ENCODE results near the gene SRSF9.
"Not testable (repeated sequence)": the region's sequence is repeated elsewhere in the genome, so short reads cannot be mapped to it uniquely, and the experiment has no call there.

SRSF9 gene

DNA sequence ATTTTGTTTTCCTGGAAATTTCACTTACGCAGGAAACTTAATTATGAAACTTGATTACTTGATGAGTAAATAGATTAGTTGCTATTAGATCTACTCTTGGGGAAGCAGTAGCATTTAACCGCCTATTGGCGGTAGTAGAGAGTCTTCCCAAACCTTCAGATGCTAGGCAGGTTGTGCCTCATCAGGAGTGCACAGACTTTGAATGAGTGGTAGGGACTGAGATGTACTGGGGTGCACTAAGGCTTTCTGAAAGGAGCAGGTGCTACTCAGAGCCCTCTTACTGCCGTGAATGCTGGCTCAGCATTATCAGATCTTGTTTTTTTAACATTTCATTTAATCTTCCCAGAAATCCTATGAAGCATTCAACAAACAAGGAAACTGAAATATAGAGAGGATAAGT is 15.6 kb downstream of the SRSF9 start:
- no peak overlapping the region for H3K4me3 ChIP-seq (ENCODE audit: low read depth in 1 of 2, low read length in 1 of 2)
- no peaks in the 10 kb centered on the region for H3K9me3 ChIP-seq
- H3K4me1 ChIP-seq (ENCODE audit: control insufficient read depth in 1 of 2, insufficient read depth in 1 of 2, low read depth in 1 of 2, low read length in 1 of 2), result no peaks in the 10 kb centered on the region
- H3K36me3 ChIP-seq, result peaks cover 41% of the 10 kb centered on the region
- H3K27me3 ChIP-seq, result no peaks in the 10 kb centered on the region
- H3K27ac ChIP-seq, result no peak overlapping the region
- TF ChIP-seq, protein P1, sequence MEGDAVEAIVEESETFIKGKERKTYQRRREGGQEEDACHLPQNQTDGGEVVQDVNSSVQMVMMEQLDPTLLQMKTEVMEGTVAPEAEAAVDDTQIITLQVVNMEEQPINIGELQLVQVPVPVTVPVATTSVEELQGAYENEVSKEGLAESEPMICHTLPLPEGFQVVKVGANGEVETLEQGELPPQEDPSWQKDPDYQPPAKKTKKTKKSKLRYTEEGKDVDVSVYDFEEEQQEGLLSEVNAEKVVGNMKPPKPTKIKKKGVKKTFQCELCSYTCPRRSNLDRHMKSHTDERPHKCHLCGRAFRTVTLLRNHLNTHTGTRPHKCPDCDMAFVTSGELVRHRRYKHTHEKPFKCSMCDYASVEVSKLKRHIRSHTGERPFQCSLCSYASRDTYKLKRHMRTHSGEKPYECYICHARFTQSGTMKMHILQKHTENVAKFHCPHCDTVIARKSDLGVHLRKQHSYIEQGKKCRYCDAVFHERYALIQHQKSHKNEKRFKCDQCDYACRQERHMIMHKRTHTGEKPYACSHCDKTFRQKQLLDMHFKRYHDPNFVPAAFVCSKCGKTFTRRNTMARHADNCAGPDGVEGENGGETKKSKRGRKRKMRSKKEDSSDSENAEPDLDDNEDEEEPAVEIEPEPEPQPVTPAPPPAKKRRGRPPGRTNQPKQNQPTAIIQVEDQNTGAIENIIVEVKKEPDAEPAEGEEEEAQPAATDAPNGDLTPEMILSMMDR (IDR thresholded peaks at IDR 0.05), result peak; percentile 43

DNA sequence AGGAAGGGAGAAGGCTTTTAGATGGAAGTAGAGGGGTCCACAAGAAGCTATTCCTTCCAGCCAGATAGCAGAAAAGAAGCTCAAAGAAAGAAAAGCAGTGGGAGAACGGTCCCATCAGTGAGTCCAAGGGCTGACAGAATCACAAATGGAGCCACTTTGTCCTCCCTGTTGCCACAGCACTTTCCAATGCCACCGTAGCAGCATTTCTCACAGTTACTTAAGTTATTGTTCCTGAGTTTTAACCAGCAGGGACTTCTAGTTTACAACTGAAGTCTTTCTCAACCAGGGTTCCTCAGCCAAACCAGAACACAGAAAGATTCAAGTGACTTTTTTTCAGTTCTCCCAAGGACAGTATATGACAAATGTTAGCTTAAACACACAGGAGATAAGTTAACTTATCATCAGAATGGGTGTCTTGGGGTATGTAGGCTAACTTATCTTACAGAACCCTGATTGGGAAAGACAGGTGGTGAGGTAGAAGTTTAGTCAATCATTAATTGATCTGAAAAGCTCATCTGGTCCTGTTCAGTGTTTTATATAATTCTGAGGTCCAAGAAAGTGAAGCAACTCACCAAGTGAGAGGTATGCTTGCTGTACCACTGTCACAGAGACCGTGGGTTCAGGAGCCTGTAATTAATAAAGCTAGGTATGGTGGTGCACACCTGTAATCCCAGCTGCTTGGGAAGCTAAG is 16.3 kb downstream of the SRSF9 start:
- H3K36me3 ChIP-seq, result peaks cover 33% of the 10 kb centered on the region
- TF ChIP-seq, protein P1 (IDR thresholded peaks at IDR 0.05), result no peak
- no peak overlapping the region for H3K4me3 ChIP-seq (ENCODE audit: low read depth in 1 of 2, low read length in 1 of 2)

DNA sequence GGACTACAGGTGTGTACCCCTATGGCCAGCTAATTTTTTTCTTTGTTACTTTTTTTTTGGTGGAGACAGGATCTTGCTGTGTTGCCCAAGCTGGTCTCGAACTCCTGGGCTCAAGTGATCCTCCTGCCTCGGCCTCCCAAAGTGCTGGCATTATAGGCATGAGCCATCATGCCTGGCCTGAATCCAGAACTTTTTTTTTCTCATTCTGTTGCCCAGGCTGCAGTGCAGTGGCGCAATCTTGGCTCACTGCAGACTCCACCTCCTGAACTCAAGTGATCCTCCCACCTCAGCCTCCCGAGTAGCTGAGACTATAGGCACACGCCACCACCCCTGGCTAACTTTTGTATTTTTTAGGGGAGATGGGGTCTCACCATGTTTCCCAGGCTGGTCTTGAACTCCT is 17.0 kb downstream of the SRSF9 start:
- peaks cover 26% of the 10 kb centered on the region for H3K36me3 ChIP-seq
- not testable (repeated sequence) for H3K27me3 ChIP-seq; H3K4me3 ChIP-seq (ENCODE audit: low read depth in 1 of 2, low read length in 1 of 2); H3K4me1 ChIP-seq (ENCODE audit: control insufficient read depth in 1 of 2, insufficient read depth in 1 of 2, low read depth in 1 of 2, low read length in 1 of 2); H3K9me3 ChIP-seq; H3K27ac ChIP-seq

More for the DNA sequence above, 16.3 kb downstream of the SRSF9 start:
- no peaks in the 10 kb centered on the region for H3K9me3 ChIP-seq
- H3K27me3 ChIP-seq, result no peaks in the 10 kb centered on the region
- H3K27ac ChIP-seq, result no peak overlapping the region
- H3K4me1 ChIP-seq (ENCODE audit: control insufficient read depth in 1 of 2, insufficient read depth in 1 of 2, low read depth in 1 of 2, low read length in 1 of 2), result no peaks in the 10 kb centered on the region

DNA sequence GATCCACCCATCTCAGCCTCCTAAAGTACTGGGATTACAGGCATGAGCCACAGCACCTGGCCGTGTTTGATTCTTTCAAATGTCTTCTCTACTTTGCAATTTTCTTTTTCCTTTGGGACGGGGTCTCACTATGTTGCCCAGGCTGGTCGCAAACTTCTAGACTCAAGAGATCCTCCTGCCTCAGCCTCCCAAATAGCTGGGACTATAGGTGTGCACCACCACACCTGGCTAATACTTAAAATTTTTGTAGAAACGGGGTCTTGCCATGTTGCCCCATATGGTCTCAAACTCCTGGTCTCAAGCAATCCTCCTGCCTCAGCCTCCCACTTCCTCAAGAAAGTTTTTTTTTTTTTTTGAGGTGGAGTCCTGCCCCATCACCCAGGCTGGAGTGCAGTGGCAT is 21.6 kb downstream of the SRSF9 start:
- TF ChIP-seq, protein P1 (IDR thresholded peaks at IDR 0.05), result no peak
- Histone ChIP-seq H3K4me3 (ENCODE audit: low read depth in 1 of 2, low read length in 1 of 2) (no peak overlapping the region), H3K36me3 (peaks cover 12% of the 10 kb centered on the region), H3K27me3 (no peaks in the 10 kb centered on the region), H3K4me1 (ENCODE audit: control insufficient read depth in 1 of 2, insufficient read depth in 1 of 2, low read depth in 1 of 2, low read length in 1 of 2) (peaks cover 14 to 20% of the 10 kb centered on the region in 2 experiments), H3K9me3 (no peaks in the 10 kb centered on the region), H3K27ac (no peak overlapping the region)

DNA sequence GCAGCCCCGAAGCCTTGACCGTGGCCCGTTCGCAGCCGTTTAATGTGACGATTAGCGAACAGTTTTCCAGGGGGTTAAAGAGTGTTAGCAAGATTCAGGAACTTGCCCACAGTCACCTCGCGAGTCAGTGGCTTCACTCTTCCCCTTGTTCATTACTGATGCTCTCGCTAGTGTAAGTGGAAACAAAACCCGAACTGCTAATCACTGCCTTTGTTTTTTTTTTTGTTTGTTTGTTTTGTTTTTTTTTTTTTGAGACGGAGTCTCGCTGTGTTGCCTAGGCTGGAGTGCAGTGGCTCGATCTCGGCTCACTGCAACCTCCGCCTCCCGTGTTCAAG is 22.7 kb downstream of the SRSF9 start:
- H3K27me3 ChIP-seq, H3K9me3 ChIP-seq: not testable (repeated sequence)
- H3K36me3 ChIP-seq, result peaks cover 22% of the 10 kb centered on the region
- peak overlapping the region; percentile 86 for H3K27ac ChIP-seq
- peak overlapping the region; percentile 73 to 89 for H3K4me3 ChIP-seq (ENCODE audit: low read depth in 1 of 2, low read length in 1 of 2)
- H3K4me1 ChIP-seq (ENCODE audit: control insufficient read depth in 1 of 2, insufficient read depth in 1 of 2, low read depth in 1 of 2, low read length in 1 of 2), result peaks cover 14 to 20% of the 10 kb centered on the region in 2 experiments

DNA sequence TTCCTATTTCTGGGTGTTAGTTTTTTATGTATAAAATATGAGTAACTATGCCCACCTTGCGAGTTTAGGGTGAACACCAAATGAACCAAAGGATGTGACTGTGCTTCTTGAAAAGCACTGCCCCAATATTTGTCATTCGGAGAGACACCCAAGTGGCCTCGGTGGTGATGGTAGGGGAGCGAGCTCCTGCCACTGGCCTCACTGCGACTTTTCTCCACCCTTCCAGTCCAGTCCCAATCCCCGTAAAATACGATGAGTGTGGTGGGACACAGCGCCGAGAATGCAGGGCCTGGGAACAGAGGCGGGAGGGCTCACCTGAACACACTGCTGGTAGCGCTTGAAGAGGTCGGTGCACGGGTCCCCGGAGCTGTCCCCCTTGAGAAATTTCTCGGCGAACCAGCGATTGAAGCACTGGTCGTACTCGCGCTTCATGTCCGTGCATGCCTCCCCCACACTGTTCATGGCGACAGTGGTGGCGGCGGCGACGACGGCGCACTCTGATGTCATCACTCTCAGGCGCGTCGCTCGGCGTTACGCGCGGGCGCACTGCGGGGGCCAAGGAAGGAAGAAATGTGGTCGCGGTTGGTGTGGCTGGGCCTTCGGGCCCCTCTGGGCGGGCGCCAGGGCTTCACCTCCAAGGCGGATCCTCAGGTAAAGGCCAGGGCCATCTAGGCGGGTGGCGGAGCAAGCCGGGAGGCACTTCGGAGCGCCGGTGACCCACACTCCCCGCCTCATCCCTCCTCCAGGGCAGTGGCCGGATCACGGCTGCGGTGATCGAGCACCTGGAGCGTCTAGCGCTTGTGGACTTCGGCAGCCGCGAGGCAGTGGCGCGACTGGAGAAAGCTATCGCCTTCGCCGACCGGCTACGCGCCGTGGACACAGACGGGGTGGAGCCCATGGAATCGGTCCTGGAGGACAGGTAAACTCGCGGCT is 23.4 kb downstream of the SRSF9 start, which contains the start of the genes GATC and TRIAP1:
TSS of gene GATC (plus strand) at position 534 of the 933 bp plus-strand sequence. CDS start at position 571, 37 bp downstream.
TSS of gene TRIAP1 (minus strand) at position 474 of the 933 bp plus-strand sequence. CDS start at position 462, 12 bp downstream.
- Histone ChIP-seq H3K27ac (peak within 1 kb of the TSS; percentile 86), H3K27me3 (no peaks in the 10 kb centered on the region), H3K4me1 (ENCODE audit: control insufficient read depth in 1 of 2, insufficient read depth in 1 of 2, low read depth in 1 of 2, low read length in 1 of 2) (peaks cover 14 to 20% of the 10 kb centered on the region in 2 experiments), H3K36me3 (peaks cover 27% of the 10 kb centered on the region), H3K9me3 (no peaks in the 10 kb centered on the region), H3K4me3 (ENCODE audit: low read depth in 1 of 2, low read length in 1 of 2) (peak within 1 kb of the TSS; percentile 73 to 89)
- TF ChIP-seq, protein P1 (IDR thresholded peaks at IDR 0.05), result no peak
